ENCODE results near the gene STXBP2.

The STXBP2 gene

DNA sequence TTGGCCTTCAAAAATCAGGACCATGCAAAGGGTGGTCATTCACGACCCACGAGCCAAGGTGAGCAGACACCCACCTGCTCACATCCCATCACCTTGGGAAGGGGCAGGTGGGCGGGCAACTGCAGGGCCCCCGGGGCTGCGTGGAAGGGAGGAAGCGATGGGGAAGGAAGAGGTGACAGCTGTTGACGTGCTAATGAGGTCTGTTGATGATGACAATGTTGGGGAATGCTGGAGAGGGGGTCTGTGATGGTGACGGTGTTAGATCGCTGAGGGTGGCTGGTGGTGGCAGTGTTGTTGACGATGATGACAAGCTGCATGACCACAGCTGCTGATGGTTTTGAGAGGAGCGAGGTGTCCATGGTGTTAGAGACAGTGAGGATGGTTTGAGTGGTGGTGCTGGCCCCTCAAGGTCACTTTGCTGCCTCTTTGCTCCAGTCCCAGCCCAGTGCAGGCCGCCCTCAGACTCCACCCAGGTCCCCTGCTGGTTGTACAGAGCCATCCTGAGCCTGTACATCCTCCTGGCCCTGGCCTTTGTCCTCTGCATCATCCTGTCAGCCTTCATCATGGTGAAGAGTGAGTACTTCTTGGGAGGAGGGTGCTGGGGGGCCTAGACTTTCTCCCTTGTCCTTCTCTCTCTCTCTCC is 40.9 kb downstream of the STXBP2 start:
- no peaks in the 10 kb centered on the region for H4K20me1 ChIP-seq (ENCODE audit: insufficient read depth, low read length)
- no peak overlapping the region for H3K27ac ChIP-seq (ENCODE audit: low read length)
- H3K4me2 ChIP-seq (ENCODE audit: low read depth, low read length): no peak overlapping the region
- H3K27me3 ChIP-seq (replicated peaks; ENCODE audit: insufficient read depth, low read length): peaks cover 57% of the 10 kb centered on the region
- no peaks in the 10 kb centered on the region for H3K9me2 ChIP-seq (replicated peaks; ENCODE audit: insufficient read depth, low read length)
- H3K79me2 ChIP-seq (ENCODE audit: low read length): peaks cover 13% of the 10 kb centered on the region
- H2AFZ ChIP-seq (ENCODE audit: low read length): no peak overlapping the region
- no peak for DNase-seq
- no peak overlapping the region for H3K4me3 ChIP-seq (ENCODE audit: low read length)
- H3K9me3 ChIP-seq (replicated peaks; ENCODE audit: insufficient read depth, low read length): no peaks in the 10 kb centered on the region
- H3K9ac ChIP-seq (ENCODE audit: low read length): no peak overlapping the region
- TF ChIP-seq EZH2 (optimal IDR thresholded peaks at IDR 0.05; ENCODE audit: low read depth, low read length): no peak
- TF ChIP-seq EZH2phosphoT487 (IDR thresholded peaks at IDR 0.05; ENCODE audit: low read length): no peak
- no peak for TF ChIP-seq CTCF (IDR thresholded peaks at IDR 0.05; ENCODE audit: low read length)
- no peaks in the 10 kb centered on the region for H3K36me3 ChIP-seq (replicated peaks; ENCODE audit: insufficient read depth, low read length)
- H3F3A ChIP-seq (ENCODE audit: insufficient read depth, low read length): no peaks in the 10 kb centered on the region
- H3K4me1 ChIP-seq (ENCODE audit: low read length): 0 out of 2 replicates have a peak, but pooled peaks cover 3% of the 10 kb centered on the region

DNA sequence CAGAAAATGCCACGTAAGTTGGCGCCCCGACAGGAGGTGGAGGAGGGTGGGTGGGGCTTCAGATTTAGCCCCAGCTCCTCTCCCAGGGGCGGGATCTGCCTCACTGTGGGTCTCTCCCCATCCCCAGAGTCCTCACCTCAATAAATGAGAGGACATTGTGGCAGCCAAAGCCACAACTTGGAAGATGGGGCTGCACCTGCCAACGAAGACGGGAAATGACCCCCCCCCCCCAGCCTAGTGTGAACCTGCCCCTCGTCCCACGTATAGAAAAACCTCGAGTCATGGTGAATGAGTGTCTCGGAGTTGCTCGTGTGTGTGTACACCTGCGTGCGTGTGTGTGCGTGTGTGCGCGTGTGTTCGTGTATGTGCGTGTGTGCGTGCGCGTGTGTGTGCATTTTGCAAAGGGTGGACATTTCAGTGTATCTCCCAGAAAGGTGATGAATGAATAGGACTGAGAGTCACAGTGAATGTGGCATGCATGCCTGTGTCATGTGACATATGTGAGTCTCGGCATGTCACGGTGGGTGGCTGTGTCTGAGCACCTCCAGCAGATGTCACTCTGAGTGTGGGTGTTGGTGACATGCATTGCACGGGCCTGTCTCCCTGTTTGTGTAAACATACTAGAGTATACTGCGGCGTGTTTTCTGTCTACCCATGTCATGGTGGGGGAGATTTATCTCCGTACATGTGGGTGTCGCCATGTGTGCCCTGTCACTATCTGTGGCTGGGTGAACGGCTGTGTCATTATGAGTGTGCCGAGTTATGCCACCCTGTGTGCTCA is 42.3 kb downstream of the STXBP2 start:
- Histone ChIP-seq H2AFZ (ENCODE audit: low read length) (no peak overlapping the region), H3K4me3 (ENCODE audit: low read length) (no peak overlapping the region), H3K27me3 (replicated peaks; ENCODE audit: insufficient read depth, low read length) (peaks cover 44% of the 10 kb centered on the region), H3K9me3 (replicated peaks; ENCODE audit: insufficient read depth, low read length) (no peaks in the 10 kb centered on the region), H3K79me2 (ENCODE audit: low read length) (peaks cover 13% of the 10 kb centered on the region), H3K36me3 (replicated peaks; ENCODE audit: insufficient read depth, low read length) (no peaks in the 10 kb centered on the region), H3K9me2 (replicated peaks; ENCODE audit: insufficient read depth, low read length) (no peaks in the 10 kb centered on the region), H3K4me1 (ENCODE audit: low read length) (0 out of 2 replicates have a peak, but pooled peaks cover 3% of the 10 kb centered on the region), H3F3A (ENCODE audit: insufficient read depth, low read length) (no peaks in the 10 kb centered on the region), H3K27ac (ENCODE audit: low read length) (no peak overlapping the region), H3K4me2 (ENCODE audit: low read depth, low read length) (no peak overlapping the region), H4K20me1 (ENCODE audit: insufficient read depth, low read length) (no peaks in the 10 kb centered on the region), H3K9ac (ENCODE audit: low read length) (no peak overlapping the region)
- TF ChIP-seq CTCF (IDR thresholded peaks at IDR 0.05; ENCODE audit: low read length): peak; percentile 38
- no peak for TF ChIP-seq EZH2 (optimal IDR thresholded peaks at IDR 0.05; ENCODE audit: low read depth, low read length)
- TF ChIP-seq EZH2phosphoT487 (IDR thresholded peaks at IDR 0.05; ENCODE audit: low read length): no peak
- peak; percentile 23 for DNase-seq

- Histone ChIP-seq H3K4me3 (ENCODE audit: low read length) (peak overlapping the region; percentile 100), H3K4me1 (ENCODE audit: low read length) (0 out of 2 replicates have a peak, but pooled peaks cover 3% of the 10 kb centered on the region), H2AFZ (ENCODE audit: low read length) (peak overlapping the region; percentile 81), H3F3A (ENCODE audit: insufficient read depth, low read length) (no peaks in the 10 kb centered on the region), H3K36me3 (replicated peaks; ENCODE audit: insufficient read depth, low read length) (no peaks in the 10 kb centered on the region), H3K9me3 (replicated peaks; ENCODE audit: insufficient read depth, low read length) (no peaks in the 10 kb centered on the region), H3K27ac (ENCODE audit: low read length) (no peak overlapping the region), H3K4me2 (ENCODE audit: low read depth, low read length) (peak overlapping the region; percentile 99), H4K20me1 (ENCODE audit: insufficient read depth, low read length) (no peaks in the 10 kb centered on the region), H3K9me2 (replicated peaks; ENCODE audit: insufficient read depth, low read length) (no peaks in the 10 kb centered on the region), H3K79me2 (ENCODE audit: low read length) (peaks cover 13% of the 10 kb centered on the region), H3K9ac (ENCODE audit: low read length) (no peak overlapping the region), H3K27me3 (replicated peaks; ENCODE audit: insufficient read depth, low read length) (peaks cover 42% of the 10 kb centered on the region)
- TF ChIP-seq CTCF (IDR thresholded peaks at IDR 0.05; ENCODE audit: low read length) (no peak), EZH2phosphoT487 (IDR thresholded peaks at IDR 0.05; ENCODE audit: low read length) (no peak), EZH2 (optimal IDR thresholded peaks at IDR 0.05; ENCODE audit: low read depth, low read length) (no peak)
- DNase-seq: no peak
These were observed 43.1 kb downstream of the STXBP2 start for GRCh38 chr19:7679771-7680605.

Data from MM.1S (cell line).